ENCODE data around the gene TSPAN9. TPM values are rescaled to one million over a fixed set of nuclear protein-coding genes. Genes with fewer than 3 reads are reported as not detected.
A peak's percentile ranks its signal among the peaks of the same experiment; 100 is the strongest.

TSPAN9 gene
- total and polyA plus RNA-seq, 11 donors: 70.0 to 387 (median 151) TPM

- no peak for TF ChIP-seq CTCF (IDR thresholded peaks at IDR 0.05)
- WGBS, 4 donors: 72 to 91% (median 88%) methylated on average over 9 of the region's 9 CpGs
- Histone ChIP-seq H3K36me3 (peaks cover 0 to 18% (median 0%) of the 10 kb centered on the region in 9 donors), H3K4me3 (no peak overlapping the region), H3K4me1 (peaks cover 7 to 77% (median 39%) of the 10 kb centered on the region in 12 donors), H3K27ac (peak overlapping the region; percentile 9 to 85 (median 63)), H3K9me3 (no peaks in the 10 kb centered on the region), H3K27me3 (no peaks in the 10 kb centered on the region)
- no peak for DNase-seq
- no peak for ATAC-seq
- intact Hi-C loops (cut with DNase I): loop anchor here in 4 of 10 donors (5.0 to 10.0 kb wide), 4 partner anchors 61 to 71 kb away; no protein-coding TSS in a partner anchor
Observed at GRCh38 chr12:3272958-3273357, 195.8 kb downstream of the TSPAN9 start.

- H3K27me3 ChIP-seq: no peaks in the 10 kb centered on the region
- WGBS, 4 donors: 39 to 53% (median 48%) methylated on average over 7 of the region's 7 CpGs
- intact Hi-C loops (cut with DNase I): loop anchor here in 4 of 10 donors (5.0 to 10.0 kb wide), 4 partner anchors 61 to 71 kb away; no protein-coding TSS in a partner anchor
- TF ChIP-seq CTCF (IDR thresholded peaks at IDR 0.05) (no peak), POLR2A (IDR thresholded peaks at IDR 0.05) (no peak)
- H3K27ac ChIP-seq: peak overlapping the region; percentile 9 to 85 (median 63)
- H3K4me1 ChIP-seq: peaks cover 7 to 82% (median 40%) of the 10 kb centered on the region in 12 donors
- DNase-seq (peak in 2 of 5 donors; percentile 51 to 67), ATAC-seq (peak; percentile 48 to 64 (median 56))
- no peak overlapping the region for H3K4me3 ChIP-seq
- H3K36me3 ChIP-seq: peaks cover 0 to 23% (median 0%) of the 10 kb centered on the region in 9 donors
- H3K9me3 ChIP-seq: no peaks in the 10 kb centered on the region
Observed at GRCh38 chr12:3273409-3273853, 196.3 kb downstream of the TSPAN9 start.

- no peaks in the 10 kb centered on the region for H3K27me3 ChIP-seq
- intact Hi-C loops (cut with DNase I): loop anchor here (1.0 to 10.0 kb wide), 14 partner anchors 62 to 202 kb away; no protein-coding TSS in a partner anchor
- DNase-seq: peak in 1 of 5 donors; percentile 57
- TF ChIP-seq POLR2A (IDR thresholded peaks at IDR 0.05): no peak
- no peak for TF ChIP-seq CTCF (IDR thresholded peaks at IDR 0.05)
- H3K36me3 ChIP-seq: peaks cover 0 to 34% (median 2%) of the 10 kb centered on the region in 9 donors
- H3K27ac ChIP-seq: peak overlapping the region in 11 of 12 donors; percentile 49 to 85 (median 66)
- H3K4me3 ChIP-seq: no peak overlapping the region
- ATAC-seq: peak; percentile 6 to 33 (median 18)
- no peaks in the 10 kb centered on the region for H3K9me3 ChIP-seq
- WGBS, 4 donors: 38 to 59% (median 54%) methylated on average over 13 of the region's 13 CpGs
- peaks cover 7 to 94% (median 40%) of the 10 kb centered on the region in 12 donors for H3K4me1 ChIP-seq
Observed at GRCh38 chr12:3274664-3275063, 197.5 kb downstream of the TSPAN9 start.

- ATAC-seq (peak; percentile 42 to 63 (median 51)), DNase-seq (peak; percentile 69 to 88 (median 78))
- Histone ChIP-seq H3K27ac (peak overlapping the region in 10 of 12 donors; percentile 49 to 85 (median 68)), H3K4me3 (no peak overlapping the region), H3K9me3 (no peaks in the 10 kb centered on the region), H3K36me3 (peaks cover 0 to 39% (median 2%) of the 10 kb centered on the region in 9 donors), H3K4me1 (peaks cover 7 to 100% (median 42%) of the 10 kb centered on the region in 12 donors), H3K27me3 (no peaks in the 10 kb centered on the region)
- intact Hi-C loops (cut with DNase I): loop anchor here (1.0 to 10.0 kb wide), 13 partner anchors 69 to 203 kb away; no protein-coding TSS in a partner anchor
- TF ChIP-seq POLR2A (IDR thresholded peaks at IDR 0.05) (no peak), CTCF (IDR thresholded peaks at IDR 0.05) (peak; percentile 95 to 100 (median 99))
- 48 to 51% (median 50%) methylated on average over 27 to 29 of the region's 29 CpGs for WGBS, 4 donors
Observed at GRCh38 chr12:3275171-3276041, 198.2 kb downstream of the TSPAN9 start.

Data from heart left ventricle (tissue), 16 donors.